Measurements from ENCODE around the gene RBFOX2. TPM values are rescaled to one million over a fixed set of nuclear protein-coding genes. Genes with fewer than 3 reads are reported as not detected.

RBFOX2 gene, protein sequence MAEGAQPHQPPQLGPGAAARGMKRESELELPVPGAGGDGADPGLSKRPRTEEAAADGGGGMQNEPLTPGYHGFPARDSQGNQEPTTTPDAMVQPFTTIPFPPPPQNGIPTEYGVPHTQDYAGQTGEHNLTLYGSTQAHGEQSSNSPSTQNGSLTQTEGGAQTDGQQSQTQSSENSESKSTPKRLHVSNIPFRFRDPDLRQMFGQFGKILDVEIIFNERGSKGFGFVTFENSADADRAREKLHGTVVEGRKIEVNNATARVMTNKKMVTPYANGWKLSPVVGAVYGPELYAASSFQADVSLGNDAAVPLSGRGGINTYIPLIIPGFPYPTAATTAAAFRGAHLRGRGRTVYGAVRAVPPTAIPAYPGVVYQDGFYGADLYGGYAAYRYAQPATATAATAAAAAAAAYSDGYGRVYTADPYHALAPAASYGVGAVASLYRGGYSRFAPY
- polyA plus RNA-seq (2012; ENCODE audit: insufficient read length, low read depth) = 56.7 TPM

- TF ChIP-seq POLR2AphosphoS5 (IDR thresholded peaks at IDR 0.05; ENCODE audit: low read depth, low read length) = no peak; the same call in 1 of the 2 replicates
- 0 out of 2 replicates have a peak, but pooled peaks have one; percentile 19 for TF ChIP-seq SIN3A (IDR thresholded peaks at IDR 0.05; ENCODE audit: borderline replicate concordance, insufficient read depth, low read length)
- peak; percentile 97 for TF ChIP-seq FOXP2 (optimal IDR thresholded peaks at IDR 0.05; ENCODE audit: borderline replicate concordance, extremely low read depth, extremely low read length, insufficient read depth)
Measured at GRCh38 chr22:36028646-36029405, at the start of gene RBFOX2. Gene RBFOX2, minus strand, starts transcription at chr22:36028824. Its CDS starts 399 bp downstream, at chr22:36028425.

- no peak for TF ChIP-seq REST (IDR thresholded peaks at IDR 0.05; ENCODE audit: insufficient read depth in 1 of 2, low read depth in 2 of 2, low read length in 2 of 2)
- TF ChIP-seq SIN3A (IDR thresholded peaks at IDR 0.05; ENCODE audit: borderline replicate concordance, insufficient read depth, low read length) = no peak
- no peak for TF ChIP-seq TAF1 (IDR thresholded peaks at IDR 0.05; ENCODE audit: borderline replicate concordance, insufficient read depth, low read length)
- no peak for TF ChIP-seq FOXP2 (optimal IDR thresholded peaks at IDR 0.05; ENCODE audit: borderline replicate concordance, extremely low read depth, extremely low read length, insufficient read depth)
Measured at GRCh38 chr22:36077271-36077670, 48.6 kb upstream of the RBFOX2 start.

- TF ChIP-seq TAF1 (IDR thresholded peaks at IDR 0.05; ENCODE audit: borderline replicate concordance, insufficient read depth, low read length) (no peak), FOXP2 (optimal IDR thresholded peaks at IDR 0.05; ENCODE audit: borderline replicate concordance, extremely low read depth, extremely low read length, insufficient read depth) (no peak), REST (IDR thresholded peaks at IDR 0.05; ENCODE audit: insufficient read depth in 1 of 2, low read depth in 2 of 2, low read length in 2 of 2) (no peak), SIN3A (IDR thresholded peaks at IDR 0.05; ENCODE audit: borderline replicate concordance, insufficient read depth, low read length) (no peak), POLR2AphosphoS5 (IDR thresholded peaks at IDR 0.05; ENCODE audit: low read depth, low read length) (no peak)
Measured at GRCh38 chr22:36075724-36076123, 47.1 kb upstream of the RBFOX2 start.

DNA sequence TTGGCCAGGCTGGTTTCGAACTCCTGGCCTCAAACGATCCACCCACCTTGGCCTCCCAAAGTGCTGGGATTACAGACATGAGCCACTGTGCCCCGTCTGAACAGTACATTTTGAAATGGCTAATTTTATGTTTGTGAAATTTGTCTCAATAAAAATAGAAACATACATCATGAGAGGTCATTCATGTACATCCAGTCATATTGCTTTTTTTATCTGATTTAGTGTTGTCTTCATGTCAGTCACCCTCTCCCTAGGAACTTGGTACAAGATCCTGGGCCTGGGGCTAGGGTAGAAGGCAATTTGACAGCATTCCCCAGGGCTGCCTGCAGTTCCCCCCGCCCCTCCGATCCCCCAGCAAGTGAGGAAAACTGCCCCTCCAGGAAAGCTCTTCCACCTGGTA, 46.6 kb upstream of the RBFOX2 start:
- TF ChIP-seq TAF1 (IDR thresholded peaks at IDR 0.05; ENCODE audit: borderline replicate concordance, insufficient read depth, low read length) = no peak
- TF ChIP-seq SIN3A (IDR thresholded peaks at IDR 0.05; ENCODE audit: borderline replicate concordance, insufficient read depth, low read length) = no peak
- TF ChIP-seq REST (IDR thresholded peaks at IDR 0.05; ENCODE audit: insufficient read depth in 1 of 2, low read depth in 2 of 2, low read length in 2 of 2) = no peak

DNA sequence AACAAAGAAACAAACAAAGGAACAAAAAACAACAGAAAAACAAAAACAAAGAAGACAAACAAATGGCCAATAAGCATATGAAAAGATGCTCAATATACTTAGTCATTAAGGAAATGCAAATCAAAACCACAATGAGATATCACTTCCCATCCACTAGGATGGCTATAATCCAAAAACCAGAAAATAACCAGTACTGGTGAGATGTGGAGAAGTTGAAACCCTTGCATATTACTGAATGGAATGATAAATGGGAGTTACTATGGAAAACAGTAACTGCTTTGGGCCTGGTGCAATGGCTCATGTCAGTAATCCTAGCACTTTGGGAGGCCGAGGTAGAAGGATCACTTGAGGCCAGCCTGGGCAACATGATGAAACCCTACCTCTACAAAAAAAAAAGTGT, 44.9 kb upstream of the RBFOX2 start:
- TF ChIP-seq REST (IDR thresholded peaks at IDR 0.05; ENCODE audit: insufficient read depth in 1 of 2, low read depth in 2 of 2, low read length in 2 of 2) (no peak), POLR2AphosphoS5 (IDR thresholded peaks at IDR 0.05; ENCODE audit: low read depth, low read length) (no peak), FOXP2 (optimal IDR thresholded peaks at IDR 0.05; ENCODE audit: borderline replicate concordance, extremely low read depth, extremely low read length, insufficient read depth) (no peak), TAF1 (IDR thresholded peaks at IDR 0.05; ENCODE audit: borderline replicate concordance, insufficient read depth, low read length) (no peak), SIN3A (IDR thresholded peaks at IDR 0.05; ENCODE audit: borderline replicate concordance, insufficient read depth, low read length) (no peak)
